ENCODE measurements around the gene XPC.
A peak's percentile ranks its signal among the peaks of the same experiment; 100 is the strongest.

- TF ChIP-seq CTCF (IDR thresholded peaks at IDR 0.05), result peak in 2 of 4 experiments; percentile 18 to 27
- peak; percentile 99 for TF ChIP-seq POLR2A (IDR thresholded peaks at IDR 0.05)
Measured at GRCh38 chr3:14178247-14179113, at the start of gene XPC, which contains the start of gene LSM3.
